HS-27A (cell line): ENCODE measurements around the gene SLC6A18.

ENCODE experiments used
- DNase-seq: peaks from one replicate; pipeline ENCODE4 v3.0.0-alpha.2; 2012; ENCODE audit warnings: low read depth, missing footprints

SLC6A18 gene

GRCh38 chr5:1203311-1203967 is 21.7 kb upstream of the SLC6A18 start:
- DNase-seq, result no peak

DNA sequence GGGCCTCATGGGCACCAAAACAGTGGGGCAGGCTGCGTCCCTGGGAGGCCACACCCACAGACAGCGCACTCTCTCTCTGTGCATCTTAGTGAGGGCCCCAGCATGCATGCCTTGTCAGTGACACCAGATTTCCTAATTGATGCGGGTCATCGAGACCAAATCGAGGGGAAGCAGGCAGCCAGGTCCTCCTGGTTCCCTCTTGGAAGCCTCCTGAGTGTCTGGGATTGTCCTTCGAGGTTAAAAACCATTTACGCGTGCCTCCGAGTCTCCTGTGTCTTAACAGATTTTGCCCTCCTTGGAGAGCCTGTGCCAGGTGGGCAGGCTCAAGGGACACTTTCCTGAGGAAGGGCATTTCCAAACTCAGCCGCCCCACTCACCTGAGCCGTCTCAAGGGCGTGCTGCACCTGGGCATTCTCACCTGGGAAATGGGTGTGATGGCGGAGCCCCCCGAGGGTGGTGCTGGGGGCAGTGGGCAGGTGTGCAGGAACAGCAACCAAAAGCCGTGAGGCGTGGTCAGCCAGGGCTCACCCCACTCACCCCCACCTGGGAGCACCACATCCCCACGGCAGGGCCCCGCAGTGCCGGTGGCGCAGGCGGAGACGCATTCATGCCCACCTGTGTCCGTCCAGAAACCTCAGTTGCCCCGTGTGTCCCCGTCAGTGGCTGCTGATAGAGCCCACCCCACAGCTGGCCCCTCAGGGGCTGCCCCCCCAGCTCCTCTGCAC is 21.1 kb upstream of the SLC6A18 start:
- DNase-seq, result no peak

- DNase-seq, result no peak
These were observed 20.4 kb upstream of the SLC6A18 start for GRCh38 chr5:1204693-1205242.

DNA sequence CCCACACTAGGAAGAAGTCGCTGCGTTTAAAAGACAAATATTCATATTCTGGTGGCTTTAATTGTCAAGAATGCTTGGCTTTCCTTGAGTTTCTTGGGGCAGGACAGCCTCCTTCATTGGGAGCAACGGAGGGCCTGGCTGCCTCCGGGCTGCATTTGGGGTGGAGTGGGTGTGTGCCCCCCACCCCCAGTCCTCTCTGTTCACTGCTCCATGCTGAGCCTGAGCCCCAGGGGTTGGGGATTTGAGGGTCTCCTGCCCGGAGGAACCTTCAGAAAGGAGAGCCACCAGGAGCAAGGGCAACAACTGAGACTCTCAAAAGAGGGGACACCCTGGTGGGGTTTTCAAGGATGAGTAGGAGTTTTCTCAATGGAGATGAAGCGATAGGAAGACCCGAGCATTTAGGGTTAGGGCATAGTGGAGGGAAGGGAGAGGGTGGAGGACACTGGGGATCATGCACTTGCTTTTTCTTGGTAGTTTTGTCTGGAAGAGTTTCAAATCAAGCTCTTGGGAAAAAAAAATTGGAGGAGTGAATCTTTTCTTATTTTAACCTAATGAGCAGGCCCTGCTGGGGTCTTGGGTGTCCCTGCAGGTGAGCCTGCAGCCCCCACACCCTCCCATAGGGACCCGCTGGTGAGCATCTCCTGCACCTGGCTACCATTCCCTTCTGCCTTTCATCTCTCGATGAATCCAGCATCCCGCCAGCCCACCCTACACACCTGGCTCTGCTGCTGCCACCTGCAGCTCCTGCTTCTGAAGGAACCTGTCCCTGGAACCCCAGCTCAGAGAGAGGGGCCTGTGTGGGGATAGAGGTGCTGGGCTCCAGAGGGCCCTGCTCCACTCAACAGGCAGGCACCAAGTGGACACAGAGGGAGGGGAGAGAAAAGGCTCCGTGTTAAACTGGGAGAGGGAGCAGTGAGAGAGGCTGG is 19.7 kb upstream of the SLC6A18 start:
- DNase-seq, result no peak

GRCh38 chr5:1206521-1207412 is 18.4 kb upstream of the SLC6A18 start:
- DNase-seq, result no peak

GRCh38 chr5:1207555-1207954 is 17.6 kb upstream of the SLC6A18 start:
- no peak for DNase-seq

DNA sequence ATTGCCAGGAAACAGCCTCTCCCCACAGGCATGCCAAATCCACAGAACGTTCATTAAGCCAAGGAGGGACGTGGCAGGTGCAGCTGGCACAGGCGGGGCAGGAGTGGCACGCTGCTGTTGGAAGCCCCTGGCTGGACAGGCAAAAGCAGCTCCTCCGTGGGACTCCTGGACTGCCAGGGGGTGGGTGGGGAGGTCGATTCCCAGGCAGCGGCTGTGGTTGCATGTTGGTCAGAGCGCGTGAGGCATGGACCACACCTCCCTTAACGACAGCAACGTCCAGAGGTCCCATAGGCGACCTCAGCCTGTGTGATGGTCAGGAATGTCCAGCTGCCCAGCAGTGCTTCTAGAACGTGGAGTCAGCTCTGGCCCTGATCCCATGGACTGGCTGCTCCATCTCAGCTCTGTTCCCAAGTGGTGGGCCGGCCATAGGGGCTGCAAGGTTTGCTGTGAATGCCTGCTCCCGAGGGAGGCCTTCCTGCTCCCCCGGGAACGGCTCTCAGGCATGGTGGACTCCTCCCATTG is 16.9 kb upstream of the SLC6A18 start:
- no peak for DNase-seq

DNA sequence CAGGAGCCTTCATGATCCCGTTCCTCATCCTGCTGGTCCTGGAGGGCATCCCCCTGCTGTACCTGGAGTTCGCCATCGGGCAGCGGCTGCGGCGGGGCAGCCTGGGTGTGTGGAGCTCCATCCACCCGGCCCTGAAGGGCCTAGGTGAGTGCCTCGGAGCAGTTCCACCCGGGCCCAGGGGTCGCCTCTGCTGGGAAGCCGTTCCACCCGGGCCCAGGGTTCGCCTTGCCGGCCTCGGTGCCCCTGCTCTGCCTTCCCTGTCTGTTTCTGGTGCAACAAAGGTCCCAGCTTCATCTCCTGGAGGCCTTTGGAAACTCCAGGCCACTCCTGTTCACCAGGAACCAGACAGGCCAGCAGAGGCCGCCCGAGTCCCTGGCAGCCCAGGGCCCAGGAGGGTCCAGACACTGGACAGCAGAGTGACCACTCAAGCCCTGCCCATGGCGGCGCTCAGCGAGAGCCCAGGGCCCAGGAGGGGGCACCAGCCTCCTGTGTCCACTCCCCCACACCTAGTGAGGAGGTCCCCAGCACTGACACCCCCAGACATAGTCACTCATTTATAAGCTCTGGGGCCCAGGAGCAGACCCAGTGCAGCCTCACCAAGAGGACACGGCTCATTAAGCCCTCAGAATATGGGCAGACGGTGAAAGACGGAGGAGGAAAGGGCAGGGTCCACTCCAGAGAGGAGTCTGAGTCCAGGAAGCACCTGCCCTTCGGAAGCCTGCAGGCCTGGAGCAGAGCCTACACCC is 16.3 kb upstream of the SLC6A18 start:
- no peak for DNase-seq

GRCh38 chr5:1209489-1209852 is 15.7 kb upstream of the SLC6A18 start:
- DNase-seq, result no peak

DNA sequence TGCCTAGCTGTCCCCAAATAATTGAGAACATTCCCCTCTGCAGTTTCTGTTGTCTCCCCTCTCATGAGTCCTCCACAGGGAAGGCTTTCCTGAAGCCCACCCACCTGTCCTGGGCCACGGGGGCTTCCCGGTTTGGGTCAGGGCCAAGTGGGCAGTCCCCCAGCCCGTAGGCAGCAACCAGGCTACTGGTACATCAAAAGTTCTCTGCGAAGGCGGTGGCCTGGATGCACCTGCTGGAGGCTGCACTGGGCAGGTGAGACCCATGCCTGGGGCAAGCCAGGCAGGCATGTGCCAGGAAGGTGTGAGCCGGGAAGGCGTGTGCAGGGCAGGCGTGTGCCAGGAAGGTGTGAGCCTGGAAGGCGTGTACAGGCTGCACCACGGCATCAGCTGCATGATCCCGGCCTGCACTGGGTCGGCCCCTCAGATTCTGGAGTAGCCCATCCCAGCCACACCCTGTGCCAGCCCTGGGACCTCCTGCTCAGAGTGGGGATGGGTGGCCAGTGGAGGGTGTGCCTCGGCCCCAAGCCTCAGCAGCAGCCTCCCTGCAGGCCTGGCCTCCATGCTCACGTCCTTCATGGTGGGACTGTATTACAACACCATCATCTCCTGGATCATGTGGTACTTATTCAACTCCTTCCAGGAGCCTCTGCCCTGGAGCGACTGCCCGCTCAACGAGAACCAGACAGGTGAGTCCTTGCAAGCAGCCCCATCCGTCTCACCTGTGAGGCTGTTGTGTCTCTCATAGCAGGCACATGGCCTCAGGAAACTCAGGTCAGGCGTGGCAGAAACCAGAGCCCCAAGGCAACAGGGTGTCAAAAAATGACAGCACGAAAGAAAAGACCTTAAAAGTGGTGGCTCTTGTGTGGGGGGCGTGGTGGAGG is 15.0 kb upstream of the SLC6A18 start:
- no peak for DNase-seq

GRCh38 chr5:1210832-1211251 is 14.3 kb upstream of the SLC6A18 start:
- no peak for DNase-seq

DNA sequence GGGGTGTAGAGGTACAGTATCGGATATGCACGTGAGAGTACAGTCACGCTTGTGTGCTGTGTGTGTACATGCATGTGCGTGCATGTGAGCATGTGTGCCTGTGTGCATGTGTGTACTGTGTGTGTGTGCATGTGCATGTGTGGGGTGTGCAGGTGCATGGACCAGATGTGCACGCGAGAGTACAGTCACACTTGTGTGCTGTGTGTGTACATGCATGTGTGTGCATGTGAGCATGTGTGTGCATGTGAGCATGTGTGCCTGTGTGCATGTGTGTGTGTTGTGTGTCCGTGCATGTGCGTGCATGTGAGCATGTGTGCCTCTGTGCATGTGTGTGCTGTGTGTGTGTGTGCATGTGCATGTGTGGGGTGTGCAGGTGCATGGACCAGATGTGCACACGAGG is 13.5 kb upstream of the SLC6A18 start:
- no peak for DNase-seq

- DNase-seq, result no peak
These were observed 12.9 kb upstream of the SLC6A18 start for GRCh38 chr5:1212271-1212670.

DNA sequence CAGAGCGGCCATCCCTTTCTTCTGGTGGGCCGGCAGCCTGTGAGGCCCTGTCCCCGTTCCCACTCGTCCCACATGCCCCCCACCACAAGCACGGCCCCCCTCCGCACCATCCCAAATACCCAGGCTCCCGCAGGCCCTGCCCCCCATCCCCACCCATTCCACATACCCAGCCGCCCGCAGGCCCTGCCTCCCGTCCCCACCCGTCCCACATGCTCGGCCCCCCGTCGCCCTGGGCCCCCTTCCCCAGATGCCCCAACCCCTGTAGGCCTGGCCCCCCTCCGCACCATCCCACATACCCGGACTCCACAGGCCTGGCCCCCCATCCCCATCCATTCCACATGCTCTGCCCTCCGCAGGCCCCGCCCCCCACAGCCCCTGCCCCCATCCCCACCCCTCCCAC is 12.3 kb upstream of the SLC6A18 start:
- DNase-seq, result no peak

- DNase-seq, result no peak
These were observed 11.5 kb upstream of the SLC6A18 start for GRCh38 chr5:1213508-1214162.

DNA sequence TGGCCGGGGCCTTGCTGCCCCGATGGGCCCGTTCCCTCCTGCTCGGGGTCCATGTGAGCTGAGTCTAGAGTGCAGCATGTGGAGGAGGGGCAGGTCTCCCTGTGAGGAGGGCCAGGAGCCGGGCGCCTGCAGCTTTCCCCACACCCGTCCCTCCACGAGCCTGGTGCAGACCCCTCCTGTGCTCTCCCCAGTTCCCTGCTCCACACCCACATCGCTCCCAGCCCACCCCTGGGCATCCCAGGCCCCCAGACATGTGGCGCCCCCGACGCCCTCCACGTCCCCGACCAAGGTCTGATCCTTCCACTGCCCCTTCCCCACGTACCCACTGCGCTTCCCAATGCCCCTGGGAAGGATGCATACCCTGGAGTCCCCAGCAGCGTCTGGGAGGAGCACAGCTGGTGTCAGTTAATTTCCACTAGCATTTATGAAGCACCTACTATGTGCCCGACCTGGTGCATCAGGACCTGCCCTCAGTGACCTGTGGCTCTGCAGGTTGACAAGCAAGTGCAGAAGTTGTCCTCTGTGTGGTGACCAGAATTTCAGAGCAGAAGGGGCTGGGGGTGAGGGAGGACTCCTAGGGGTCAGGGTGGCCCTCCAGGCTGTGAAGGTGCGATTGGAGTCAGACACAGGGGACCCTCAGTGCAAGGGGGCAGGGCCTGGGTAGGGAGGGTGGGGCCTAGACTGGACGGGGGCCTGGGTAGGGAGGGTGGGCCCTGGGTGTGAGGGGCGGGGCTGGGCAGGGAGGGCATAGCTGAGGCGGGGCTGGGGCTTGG is 10.8 kb upstream of the SLC6A18 start:
- no peak for DNase-seq

- DNase-seq, result no peak
These were observed 10.3 kb upstream of the SLC6A18 start for GRCh38 chr5:1214936-1215220.

GRCh38 chr5:1215320-1216096 is 9.7 kb upstream of the SLC6A18 start:
- no peak for DNase-seq
